ENCODE data around the gene FIGNL2.

GRCh38 chr12:51817027-51817953 is 31.2 kb downstream of the FIGNL2 start:
- no peak for TF ChIP-seq CTCF (IDR thresholded peaks at IDR 0.05 in 2 of 3, conservative IDR thresholded peaks at IDR 0.05 in 1 of 3; ENCODE audit: borderline replicate concordance in 1 of 3, insufficient read depth in 1 of 3, low read depth in 2 of 3, low read length in 2 of 3)
- no peak for TF ChIP-seq CEBPB (IDR thresholded peaks at IDR 0.05; ENCODE audit: low read depth)
- TF ChIP-seq EGR1 (IDR thresholded peaks at IDR 0.05; ENCODE audit: low read depth), result no peak
- no peak for TF ChIP-seq POLR2AphosphoS5 (IDR thresholded peaks at IDR 0.05; ENCODE audit: low read depth, low read length)
- TF ChIP-seq YY1 (IDR thresholded peaks at IDR 0.05; ENCODE audit: extremely low read depth, insufficient replicate concordance, low read depth, low read length), result no peak
- TF ChIP-seq TCF7L2 (IDR thresholded peaks at IDR 0.05; ENCODE audit: borderline replicate concordance, extremely low read depth, insufficient read depth, insufficient read length), result no peak
- no peak for TF ChIP-seq EZH2 (IDR thresholded peaks at IDR 0.05)
- TF ChIP-seq, protein P1, sequence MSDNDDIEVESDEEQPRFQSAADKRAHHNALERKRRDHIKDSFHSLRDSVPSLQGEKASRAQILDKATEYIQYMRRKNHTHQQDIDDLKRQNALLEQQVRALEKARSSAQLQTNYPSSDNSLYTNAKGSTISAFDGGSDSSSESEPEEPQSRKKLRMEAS (IDR thresholded peaks at IDR 0.05), result no peak
- TF ChIP-seq ELF1 (IDR thresholded peaks at IDR 0.05; ENCODE audit: borderline replicate concordance, low read depth), result no peak
- TF ChIP-seq, protein P2, sequence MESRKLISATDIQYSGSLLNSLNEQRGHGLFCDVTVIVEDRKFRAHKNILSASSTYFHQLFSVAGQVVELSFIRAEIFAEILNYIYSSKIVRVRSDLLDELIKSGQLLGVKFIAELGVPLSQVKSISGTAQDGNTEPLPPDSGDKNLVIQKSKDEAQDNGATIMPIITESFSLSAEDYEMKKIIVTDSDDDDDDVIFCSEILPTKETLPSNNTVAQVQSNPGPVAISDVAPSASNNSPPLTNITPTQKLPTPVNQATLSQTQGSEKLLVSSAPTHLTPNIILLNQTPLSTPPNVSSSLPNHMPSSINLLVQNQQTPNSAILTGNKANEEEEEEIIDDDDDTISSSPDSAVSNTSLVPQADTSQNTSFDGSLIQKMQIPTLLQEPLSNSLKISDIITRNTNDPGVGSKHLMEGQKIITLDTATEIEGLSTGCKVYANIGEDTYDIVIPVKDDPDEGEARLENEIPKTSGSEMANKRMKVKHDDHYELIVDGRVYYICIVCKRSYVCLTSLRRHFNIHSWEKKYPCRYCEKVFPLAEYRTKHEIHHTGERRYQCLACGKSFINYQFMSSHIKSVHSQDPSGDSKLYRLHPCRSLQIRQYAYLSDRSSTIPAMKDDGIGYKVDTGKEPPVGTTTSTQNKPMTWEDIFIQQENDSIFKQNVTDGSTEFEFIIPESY (IDR thresholded peaks at IDR 0.05; ENCODE audit: extremely low read depth, insufficient replicate concordance, low read length), result no peak
- TF ChIP-seq POLR2A (IDR thresholded peaks at IDR 0.05; ENCODE audit: borderline replicate concordance, extremely low read depth, insufficient read depth, insufficient read length), result no peak
